CD14-positive monocyte (primary cell): ENCODE results near the gene EEPD1. TPM values are rescaled to one million over a fixed set of nuclear protein-coding genes. Genes with fewer than 3 reads are reported as not detected.
A peak's percentile ranks its signal among the peaks of the same experiment; 100 is the strongest.

Source experiments
- DNase-seq, 3 donors: peaks; one replicate each; pipeline ENCODE4 v3.0.0-alpha.2; 2011 to 2022
- H2AFZ ChIP-seq: 2 replicates; pipeline ENCODE4 v1.6.0; 2012; ENCODE audit warnings: mild to moderate bottlenecking, low read depth, low read length, inconsistent platforms; ENCODE audit not compliant: insufficient read depth, poor library complexity, severe bottlenecking
- H3K27ac ChIP-seq, 2 donors: 1 replicate in 1 of 2; 2 replicates in 1 of 2; pipeline ENCODE4 v1.5.1; 2012 to 2013; ENCODE audit warnings: low read length in 2 of 2, control low read depth in 1 of 2, inconsistent platforms in 1 of 2, low read depth in 1 of 2, mild to moderate bottlenecking in 1 of 2
- H3K27me3 ChIP-seq, 2 donors: one replicate each; pipeline versions ENCODE4 v1.6.0 to v1.6.1; 2011 to 2013; ENCODE audit warnings: low read length in 2 of 2; ENCODE audit not compliant: control insufficient read depth in 2 of 2, insufficient read depth in 2 of 2
- H3K36me3 ChIP-seq, 2 donors: replicated peaks in 1 of 2; 1 replicate in 1 of 2; 2 replicates in 1 of 2; pipeline versions ENCODE4 v1.5.1 to v1.6.1; 2012 to 2013; ENCODE audit warnings: low read length in 2 of 2, control low read depth in 1 of 2, inconsistent platforms in 1 of 2, mild to moderate bottlenecking in 1 of 2; ENCODE audit not compliant: insufficient read depth in 2 of 2, control insufficient read depth in 1 of 2
- H3K4me1 ChIP-seq, 2 donors: 1 replicate in 1 of 2; 2 replicates in 1 of 2; pipeline versions ENCODE4 v1.5.1 to v1.6.1; 2012 to 2013; ENCODE audit warnings: low read length in 2 of 2, control low read depth in 1 of 2, inconsistent platforms in 1 of 2, mild to moderate bottlenecking in 1 of 2, moderate library complexity in 1 of 2; ENCODE audit not compliant: insufficient read depth in 2 of 2, control insufficient read depth in 1 of 2
- H3K4me2 ChIP-seq: replicated peaks from 2 replicates; pipeline ENCODE3; 2012; ENCODE audit warnings: low read length, moderate library complexity, mild to moderate bottlenecking; ENCODE audit not compliant: poor library complexity, severe bottlenecking; ENCODE audit errors: extremely low read depth
- H3K4me3 ChIP-seq, 3 experiments: fragments of 200-600 bp in 1 of 3; sonication (generic) in 1 of 3; replicated peaks in 1 of 3; 1 replicate in 2 of 3; 2 replicates in 1 of 3; pipeline ENCODE4 v1.5.1; 2011 to 2013; ENCODE audit warnings: low read length in 3 of 3, mild to moderate bottlenecking in 3 of 3, control low read depth in 2 of 3, low read depth in 2 of 3, inconsistent platforms in 1 of 3, moderate library complexity in 1 of 3
- H3K79me2 ChIP-seq: 2 replicates; pipeline ENCODE4 v1.6.0; 2012; ENCODE audit warnings: mild to moderate bottlenecking, control low read depth, inconsistent platforms, low read length, moderate library complexity; ENCODE audit not compliant: insufficient read depth
- H3K9ac ChIP-seq: 2 replicates; pipeline ENCODE4 v1.6.0; 2017; ENCODE audit warnings: low read length, mild to moderate bottlenecking; ENCODE audit not compliant: insufficient read depth, poor library complexity, severe bottlenecking
- H3K9me3 ChIP-seq, 2 donors: replicated peaks in 1 of 2; 1 replicate in 1 of 2; 2 replicates in 1 of 2; pipeline versions ENCODE4 v1.5.1 to v1.6.1; 2012 to 2013; ENCODE audit warnings: low read length in 2 of 2, control low read depth in 1 of 2; ENCODE audit not compliant: control insufficient read depth in 1 of 2, insufficient read depth in 1 of 2
- H4K20me1 ChIP-seq: 2 replicates; pipeline ENCODE4 v1.6.0; 2012; ENCODE audit warnings: mild to moderate bottlenecking, low read length, control low read depth, moderate library complexity; ENCODE audit not compliant: insufficient read depth
- H3K27ac Mint-ChIP-seq, 7 donors: one replicate each; pipeline ENCODE4 v1.8.0; 2020; ENCODE audit warnings: mild to moderate bottlenecking in 7 of 7, mixed read lengths in 7 of 7, moderate library complexity in 6 of 7, inconsistent platforms in 2 of 7
- H3K27me3 Mint-ChIP-seq, 3 donors: one replicate each; pipeline ENCODE4 v1.8.0; 2021 to 2022; ENCODE audit warnings: low read depth in 3 of 3, mild to moderate bottlenecking in 3 of 3, mixed read lengths in 3 of 3, moderate library complexity in 3 of 3, inconsistent platforms in 1 of 3
- H3K36me3 Mint-ChIP-seq, 2 donors: one replicate each; pipeline ENCODE4 v1.8.0; 2020; ENCODE audit warnings: mixed read lengths in 2 of 2, inconsistent platforms in 1 of 2, mild to moderate bottlenecking in 1 of 2
- H3K4me1 Mint-ChIP-seq: one replicate; pipeline ENCODE4 v1.8.0; 2020; ENCODE audit warnings: mild to moderate bottlenecking, mixed read lengths
- H3K4me3 Mint-ChIP-seq, 2 donors: one replicate each; pipeline ENCODE4 v1.8.0; 2020; ENCODE audit warnings: mild to moderate bottlenecking in 2 of 2, mixed read lengths in 2 of 2, moderate library complexity in 1 of 2
- H3K9me3 Mint-ChIP-seq, 7 donors: one replicate each; pipeline ENCODE4 v1.8.0; 2020 to 2022; ENCODE audit warnings: mixed read lengths in 7 of 7, mild to moderate bottlenecking in 6 of 7, moderate library complexity in 6 of 7, inconsistent platforms in 2 of 7
- WGBS: methylation state at CpG from one replicate; pipeline ENCODE4 v1.1.5; 2013; ENCODE audit warnings: missing lambda C conversion rate; ENCODE audit not compliant: insufficient coverage; 5-methylcytosine and 5-hydroxymethylcytosine counted together
- intact Hi-C, 2 donors: fragments of 100-400 bp; cut with micrococcal nuclease; formaldehyde crosslinking; loops; one replicate each; pipeline versions ENCODE4 v1.15.0 to v1.15.1; 2023
- polyA plus RNA-seq, 3 donors: library from polyadenylated mRNA; depleted of rRNA in 1 of 3; unstranded in 2 of 3; stranded (reverse) in 1 of 3; fragments of 300-500 nt in 2 of 3; fragments of >200 nt in 1 of 3; fragmentation: Illumina TruSeq in 2 of 3; gene quantifications; 1 replicate in 2 of 3; 2 replicates in 1 of 3; pipeline ENCODE4 v1.2.3, GENCODE V29; 2012 to 2021
- TF ChIP-seq, protein P1 (sequence below): fragments of 200-600 bp; IDR thresholded peaks from one replicate; pipeline ENCODE4 v1.8.0; 2022; ENCODE audit warnings: antibody characterized with exemption, mild to moderate bottlenecking

EEPD1 gene
- polyA plus RNA-seq, 3 donors = 8.6 to 14.4 (median 12.6) TPM

DNA sequence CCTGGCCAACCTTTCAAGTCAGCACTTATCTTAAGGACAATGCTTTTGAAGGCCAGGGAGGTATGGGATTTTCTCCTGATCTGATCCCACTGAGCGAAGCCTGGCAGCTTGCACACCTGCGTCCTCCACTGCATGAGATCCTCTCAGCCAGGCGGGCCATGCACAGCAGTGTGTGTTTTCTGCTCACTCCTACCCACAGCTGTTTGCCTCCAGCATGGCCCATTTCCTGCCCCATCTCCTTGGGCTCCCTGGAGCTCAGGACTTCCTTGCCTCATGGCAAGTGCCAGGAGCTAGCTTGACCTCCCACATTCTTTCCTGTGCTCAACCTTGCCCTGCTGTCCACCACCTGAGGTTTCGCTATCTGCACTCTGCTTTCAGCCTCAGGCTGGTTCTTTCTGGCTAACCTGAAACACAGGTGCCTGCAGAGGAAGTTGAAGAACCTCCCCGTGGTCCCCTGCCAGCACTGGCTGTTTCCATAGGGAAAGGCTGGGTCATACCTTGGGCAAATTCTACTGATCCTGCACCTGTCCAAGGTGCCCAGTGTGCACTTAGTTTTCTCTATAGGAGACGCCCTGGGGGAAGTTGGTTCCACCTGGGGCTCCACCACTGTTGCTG, 43.9 kb upstream of the EEPD1 start:
- 84% methylated on average over 5 of the region's 6 CpGs for WGBS
- no peak overlapping the region for H3K27ac ChIP-seq
- H3K9me3 ChIP-seq = no peaks in the 10 kb centered on the region
- peaks cover 0 to 2% (median 0%) of the 10 kb centered on the region in 3 donors for H3K27me3 Mint-ChIP-seq
- peaks cover 4% of the 10 kb centered on the region for H3K4me1 Mint-ChIP-seq
- no peaks in the 10 kb centered on the region for H3K36me3 ChIP-seq
- peaks cover 0 to under 1% of the 10 kb centered on the region in 2 donors for H3K4me1 ChIP-seq
- peaks cover 0 to 3% (median 0%) of the 10 kb centered on the region in 7 donors for H3K9me3 Mint-ChIP-seq
- H3K36me3 Mint-ChIP-seq = no peaks in the 10 kb centered on the region
- H2AFZ ChIP-seq = no peak overlapping the region
- TF ChIP-seq, protein P1, sequence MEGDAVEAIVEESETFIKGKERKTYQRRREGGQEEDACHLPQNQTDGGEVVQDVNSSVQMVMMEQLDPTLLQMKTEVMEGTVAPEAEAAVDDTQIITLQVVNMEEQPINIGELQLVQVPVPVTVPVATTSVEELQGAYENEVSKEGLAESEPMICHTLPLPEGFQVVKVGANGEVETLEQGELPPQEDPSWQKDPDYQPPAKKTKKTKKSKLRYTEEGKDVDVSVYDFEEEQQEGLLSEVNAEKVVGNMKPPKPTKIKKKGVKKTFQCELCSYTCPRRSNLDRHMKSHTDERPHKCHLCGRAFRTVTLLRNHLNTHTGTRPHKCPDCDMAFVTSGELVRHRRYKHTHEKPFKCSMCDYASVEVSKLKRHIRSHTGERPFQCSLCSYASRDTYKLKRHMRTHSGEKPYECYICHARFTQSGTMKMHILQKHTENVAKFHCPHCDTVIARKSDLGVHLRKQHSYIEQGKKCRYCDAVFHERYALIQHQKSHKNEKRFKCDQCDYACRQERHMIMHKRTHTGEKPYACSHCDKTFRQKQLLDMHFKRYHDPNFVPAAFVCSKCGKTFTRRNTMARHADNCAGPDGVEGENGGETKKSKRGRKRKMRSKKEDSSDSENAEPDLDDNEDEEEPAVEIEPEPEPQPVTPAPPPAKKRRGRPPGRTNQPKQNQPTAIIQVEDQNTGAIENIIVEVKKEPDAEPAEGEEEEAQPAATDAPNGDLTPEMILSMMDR = no peak
- no peaks in the 10 kb centered on the region for H3K79me2 ChIP-seq
- H3K9ac ChIP-seq = no peak overlapping the region
- intact Hi-C loops = no loop called here
- no peak overlapping the region for H3K4me2 ChIP-seq
- no peak for DNase-seq
- no peak overlapping the region for H3K4me3 ChIP-seq
- H4K20me1 ChIP-seq = no peaks in the 10 kb centered on the region
- peak overlapping the region in 1 of 7 donors; percentile 48 for H3K27ac Mint-ChIP-seq
- no peak overlapping the region for H3K4me3 Mint-ChIP-seq
- no peaks in the 10 kb centered on the region for H3K27me3 ChIP-seq

DNA sequence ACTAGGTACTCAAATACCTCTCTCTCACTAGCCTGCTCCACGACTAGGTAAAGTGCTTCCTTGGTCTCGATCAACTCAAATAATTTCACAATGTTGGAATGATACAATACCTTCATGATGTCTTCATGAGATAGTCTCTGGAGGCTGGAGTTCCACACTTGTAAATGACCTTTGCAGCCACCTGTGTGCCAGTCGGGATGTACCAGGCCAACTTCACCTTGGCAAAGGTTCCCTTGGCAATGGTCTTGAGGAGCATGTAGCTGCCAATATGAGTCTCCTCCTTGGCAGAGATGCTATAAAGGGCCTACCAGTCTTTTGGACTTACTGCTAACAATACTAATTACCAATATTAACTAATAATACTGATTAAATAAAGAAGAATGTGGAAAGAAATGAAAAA, 42.5 kb upstream of the EEPD1 start:
- H3K9me3 ChIP-seq = no peaks in the 10 kb centered on the region
- TF ChIP-seq, protein P1 = no peak
- H3K27ac Mint-ChIP-seq = no peak overlapping the region

More for the DNA sequence above, 42.5 kb upstream of the EEPD1 start:
- Histone ChIP-seq H3K27me3 (no peaks in the 10 kb centered on the region), H3K4me1 (peaks cover 3 to 5% of the 10 kb centered on the region in 2 donors), H3K27ac (no peak overlapping the region), H2AFZ (no peak overlapping the region), H3K9ac (no peak overlapping the region), H3K36me3 (no peaks in the 10 kb centered on the region), H3K4me3 (no peak overlapping the region), H3K4me2 (no peak overlapping the region), H3K79me2 (no peaks in the 10 kb centered on the region), H4K20me1 (no peaks in the 10 kb centered on the region)
- WGBS = 100% methylated on average over 2 of the region's 3 CpGs
- Mint-ChIP-seq H3K27me3 (peaks cover 0 to 2% (median 2%) of the 10 kb centered on the region in 3 donors), H3K36me3 (peaks cover 0 to 2% of the 10 kb centered on the region in 2 donors), H3K4me1 (peaks cover 13% of the 10 kb centered on the region), H3K9me3 (peaks cover 0 to 3% (median 0%) of the 10 kb centered on the region in 7 donors), H3K4me3 (no peak overlapping the region)
- DNase-seq = no peak
- intact Hi-C loops = loop anchor here in 1 of 2 donors (10.0 kb wide), 1 partner anchor 84 kb away; no protein-coding TSS in a partner anchor
